ENCODE measurements around the gene MAML2. TPM values are rescaled to one million over a fixed set of nuclear protein-coding genes. Genes with fewer than 3 reads are reported as not detected.

MAML2 gene
- total RNA-seq, 4 donors from 2014 or later, result 19.0 to 36.4 (median 31.4) TPM

DNA sequence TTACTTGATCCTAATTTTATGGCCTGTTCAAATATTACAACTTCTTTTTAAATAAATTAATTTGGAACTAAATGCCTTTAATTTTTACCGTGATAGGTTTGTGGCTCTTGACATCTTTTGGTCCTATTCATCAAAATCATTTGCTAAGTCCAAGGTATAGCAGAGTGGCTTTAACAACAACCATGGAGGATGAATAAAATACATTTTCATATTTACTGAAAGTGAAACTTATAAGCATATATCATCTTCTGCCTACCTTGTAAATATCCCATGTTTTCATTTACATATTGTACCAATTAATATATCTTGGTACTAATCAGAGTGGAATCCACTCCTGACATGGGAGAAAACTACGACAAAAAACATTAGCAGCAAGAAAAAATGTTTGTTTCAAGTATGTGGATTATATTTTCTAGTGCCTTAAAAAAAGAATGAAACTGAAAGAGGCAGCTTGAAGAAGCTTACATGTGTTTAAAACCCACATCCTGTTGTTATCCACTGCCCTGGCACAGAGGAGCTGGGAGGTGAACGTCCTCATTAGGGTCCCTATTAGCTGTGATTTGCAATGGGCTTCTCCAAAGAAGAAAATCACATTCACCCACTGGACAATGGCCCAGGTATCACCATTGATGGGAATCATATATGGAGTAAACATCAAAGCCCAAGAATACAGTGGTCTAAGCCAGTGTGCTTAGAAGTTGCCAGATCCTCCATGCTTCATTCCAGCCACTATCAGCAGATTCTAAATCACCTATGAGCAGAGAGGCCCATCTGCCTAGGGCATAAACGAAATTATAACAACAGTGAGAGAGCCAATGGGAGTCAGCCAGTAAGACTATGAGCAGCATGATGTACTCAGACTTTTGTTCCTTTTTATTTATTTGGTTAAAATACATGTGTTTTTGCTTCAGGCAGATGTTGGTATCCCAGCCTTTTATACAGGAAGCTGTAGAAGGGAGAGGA is 84.7 kb downstream of the MAML2 start:
- intact Hi-C loops (cut with DNase I), result no loop called here
- Histone ChIP-seq H3K4me1 (peaks cover 47 to 59% of the 10 kb centered on the region in 2 donors), H3K4me3 (replicated peaks in 1 of 3) (no peak overlapping the region), H3K36me3 (no peaks in the 10 kb centered on the region), H3K27ac (peak overlapping the region; percentile 63 to 85 (median 77)), H3K9me3 (no peaks in the 10 kb centered on the region), H3K27me3 (no peaks in the 10 kb centered on the region)
- WGBS, 2 donors, result 55 to 57% methylated on average over 4 of the region's 4 CpGs
- TF ChIP-seq POLR2A (IDR thresholded peaks at IDR 0.05) (no peak), CTCF (IDR thresholded peaks at IDR 0.05) (no peak)
- no peak for DNase-seq

- Histone ChIP-seq H3K9me3 (no peaks in the 10 kb centered on the region), H3K4me1 (peaks cover 38 to 49% of the 10 kb centered on the region in 2 donors), H3K36me3 (no peaks in the 10 kb centered on the region), H3K27me3 (no peaks in the 10 kb centered on the region), H3K27ac (peak overlapping the region in 2 of 3 donors; percentile 77 to 85), H3K4me3 (replicated peaks in 1 of 3) (no peak overlapping the region)
- intact Hi-C loops (cut with DNase I), result no loop called here
- DNase-seq, result no peak
- TF ChIP-seq POLR2A (IDR thresholded peaks at IDR 0.05) (no peak), CTCF (IDR thresholded peaks at IDR 0.05) (no peak)
These were observed 86.0 kb downstream of the MAML2 start for GRCh38 chr11:96257036-96257435.

DNA sequence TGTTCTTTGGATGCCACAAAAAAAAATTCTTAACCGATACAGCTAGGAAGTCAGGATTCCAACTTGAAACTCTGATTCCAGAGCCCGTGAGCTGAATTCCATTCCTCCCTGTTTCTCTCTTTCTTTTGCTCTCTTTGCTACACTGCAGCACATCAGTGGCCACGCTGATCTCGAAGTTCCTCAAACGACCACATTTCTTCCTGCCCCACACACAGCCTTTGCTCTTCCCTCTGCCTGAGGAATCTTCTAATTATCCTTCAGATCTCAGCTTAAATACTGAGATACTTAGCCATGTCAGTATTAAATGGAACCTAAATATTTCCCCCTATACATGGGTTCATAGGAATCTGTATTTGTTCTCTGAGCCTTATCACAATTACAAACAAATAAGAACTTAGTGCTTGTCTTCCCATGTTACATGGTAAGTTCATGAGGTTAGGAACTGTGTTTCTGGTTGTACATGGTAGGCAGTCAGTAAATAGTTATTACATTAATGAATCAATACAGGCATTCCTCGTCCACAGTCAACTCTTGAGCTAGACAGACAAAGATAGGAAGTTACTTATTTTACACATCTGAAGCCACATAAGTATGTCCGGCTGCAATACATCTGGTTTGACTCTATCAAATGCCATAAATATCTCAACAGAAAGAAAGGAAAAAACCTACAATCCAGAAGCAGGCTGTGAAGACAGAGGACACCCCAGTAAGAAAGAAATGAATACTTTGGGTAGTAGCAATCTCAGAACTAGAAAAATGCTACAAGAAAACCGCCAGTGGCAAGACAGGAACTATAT is 86.6 kb downstream of the MAML2 start:
- intact Hi-C loops (cut with DNase I), result no loop called here
- Histone ChIP-seq H3K27me3 (no peaks in the 10 kb centered on the region), H3K36me3 (no peaks in the 10 kb centered on the region), H3K4me1 (peaks cover 38 to 49% of the 10 kb centered on the region in 2 donors), H3K27ac (no peak overlapping the region), H3K4me3 (replicated peaks in 1 of 3) (no peak overlapping the region), H3K9me3 (no peaks in the 10 kb centered on the region)
- no peak for DNase-seq
- WGBS, 2 donors, result 80 to 84% methylated on average over 8 of the region's 8 CpGs
- TF ChIP-seq POLR2A (IDR thresholded peaks at IDR 0.05), result no peak
- TF ChIP-seq CTCF (IDR thresholded peaks at IDR 0.05), result no peak

- TF ChIP-seq POLR2A (IDR thresholded peaks at IDR 0.05) (no peak), CTCF (IDR thresholded peaks at IDR 0.05) (no peak)
- intact Hi-C loops (cut with DNase I), result no loop called here
- H3K27ac ChIP-seq, result peak overlapping the region in 1 of 3 donors; percentile 64
- no peak for DNase-seq
- H3K9me3 ChIP-seq, result no peaks in the 10 kb centered on the region
- no peaks in the 10 kb centered on the region for H3K27me3 ChIP-seq
- 95 to 98% methylated on average over 8 of the region's 8 CpGs for WGBS, 2 donors
- H3K4me3 ChIP-seq (replicated peaks in 1 of 3), result no peak overlapping the region
- H3K4me1 ChIP-seq, result peaks cover 33 to 43% of the 10 kb centered on the region in 2 donors
- no peaks in the 10 kb centered on the region for H3K36me3 ChIP-seq
These were observed 88.1 kb downstream of the MAML2 start for GRCh38 chr11:96254854-96255253.
